Right renal pelvis (tissue), 4 donors: ENCODE results near the gene AKR1D1. TPM values are rescaled to one million over a fixed set of nuclear protein-coding genes. Genes with fewer than 3 reads are reported as not detected.
"Not testable (repeated sequence)": the region's sequence is repeated elsewhere in the genome, so short reads cannot be mapped to it uniquely, and the experiment has no call there.

Experiments used
- DNase-seq, 4 donors: peaks; one replicate each; pipeline ENCODE4 v3.0.0-alpha.2; 2013; ENCODE audit warnings: low read depth in 4 of 4, low spot score in 3 of 4, missing footprints in 1 of 4
- polyA plus RNA-seq, 4 donors: library from polyadenylated mRNA; unstranded; fragments of 120-200 nt; gene quantifications; one replicate each; pipeline ENCODE4 v1.2.1, GENCODE V29; 2013; ENCODE audit not compliant: insufficient read length in 4 of 4

AKR1D1 gene
- under 1 TPM in 2 of 4 donors, not detected in 2; 0.07 to 0.09 TPM for polyA plus RNA-seq

- DNase-seq = no peak
These were observed at the start of gene AKR1D1 for GRCh38 chr7:138076196-138076595. TSS of gene AKR1D1 (plus strand) at chr7:138076459. CDS start at chr7:138076519, 60 bp downstream.

- DNase-seq = no peak
These were observed 49.2 kb upstream of the AKR1D1 start for GRCh38 chr7:138027100-138027499.

GRCh38 chr7:138029126-138029525, 47.1 kb upstream of the AKR1D1 start:
- DNase-seq = no peak

DNA sequence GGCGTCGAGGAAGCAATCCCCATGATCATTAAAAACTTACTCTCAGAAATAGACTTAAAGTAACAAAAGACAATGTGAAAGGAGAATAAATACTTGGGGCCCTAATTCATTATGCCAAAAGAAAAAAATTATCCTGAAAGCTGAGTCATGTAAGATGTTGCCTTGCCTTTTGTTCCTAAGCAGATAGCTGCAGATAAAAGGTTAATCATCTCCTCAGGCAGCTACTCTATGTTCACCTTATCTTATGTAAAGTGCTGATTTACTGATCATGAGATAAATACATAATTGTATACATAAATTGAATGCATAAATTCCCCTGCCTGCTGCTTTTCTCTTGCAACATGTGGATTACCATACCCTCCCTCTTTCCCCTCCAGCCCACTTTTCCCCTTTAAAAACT, 46.3 kb upstream of the AKR1D1 start:
- no peak for DNase-seq

DNA sequence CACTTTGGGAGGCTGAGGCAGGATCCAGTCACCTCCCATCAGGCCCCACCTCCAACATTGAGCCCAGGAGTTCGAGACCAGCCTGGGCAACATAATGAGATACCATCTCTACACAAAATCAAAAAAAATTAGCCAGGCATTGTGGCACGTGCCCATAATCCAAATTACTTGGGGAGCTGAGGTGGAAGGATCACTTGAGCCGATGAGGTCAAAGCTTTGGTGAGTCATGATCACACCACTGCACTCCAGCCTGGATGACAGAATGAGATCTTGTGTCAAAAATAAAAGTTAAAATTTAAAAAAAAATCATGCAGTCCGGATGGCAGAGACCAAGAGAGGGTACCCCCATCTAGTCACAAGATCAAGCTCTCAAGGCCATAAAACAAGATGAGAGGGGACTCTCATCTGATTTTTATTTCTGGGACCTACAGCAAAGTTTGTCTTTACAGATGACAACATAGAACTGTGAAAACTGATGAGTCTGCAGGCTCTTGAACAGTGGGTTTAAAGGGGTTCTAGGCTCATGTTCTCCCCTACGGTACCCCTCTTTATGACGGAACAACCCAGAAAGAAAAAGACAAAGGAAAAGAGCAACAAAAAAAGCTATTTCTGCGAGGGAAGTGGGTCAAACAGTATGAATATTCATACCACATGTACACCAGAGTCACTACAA, 45.4 kb upstream of the AKR1D1 start:
- DNase-seq = no peak

DNA sequence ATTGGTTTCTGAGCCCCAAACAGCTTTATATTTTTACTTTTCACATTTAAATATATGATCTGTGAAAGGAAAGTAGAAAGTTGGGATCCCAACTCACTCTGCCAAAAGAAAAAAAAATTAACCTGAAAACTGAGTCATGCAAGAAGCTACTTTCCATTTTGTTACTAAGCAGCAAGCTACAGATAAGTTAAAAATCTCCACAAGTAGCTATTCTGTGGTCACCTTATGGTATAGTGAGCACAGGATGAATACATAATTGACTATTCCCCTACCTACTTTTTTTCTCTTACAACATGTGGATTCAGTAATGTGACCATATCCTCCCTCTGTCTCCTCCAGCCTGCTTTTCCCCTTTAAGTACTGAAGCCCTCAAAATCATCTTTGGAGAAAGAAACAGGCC, 44.1 kb upstream of the AKR1D1 start:
- no peak for DNase-seq

DNA sequence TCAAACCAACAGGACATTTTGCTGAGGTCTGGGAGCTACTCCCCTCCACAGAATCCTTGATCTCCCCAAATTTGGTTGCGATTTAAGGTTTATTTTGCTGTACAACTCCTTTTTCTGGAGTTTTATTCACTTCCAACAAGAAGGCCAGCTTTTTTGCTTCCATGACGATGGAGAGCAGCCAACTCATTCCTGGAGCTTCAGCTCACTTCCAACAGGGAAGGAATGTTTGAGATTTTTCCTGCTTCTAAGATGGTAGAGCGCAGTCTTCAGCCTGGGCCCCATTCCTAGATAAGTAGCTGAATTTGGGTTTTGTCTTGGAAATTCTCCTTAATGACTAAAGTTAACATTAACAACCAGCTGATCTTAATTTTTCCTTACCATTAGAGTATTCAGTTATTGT, 43.5 kb upstream of the AKR1D1 start:
- DNase-seq = no peak

- no peak for DNase-seq
These were observed 43.0 kb upstream of the AKR1D1 start for GRCh38 chr7:138033241-138033640.

GRCh38 chr7:138036135-138036534, 40.1 kb upstream of the AKR1D1 start:
- DNase-seq = no peak

GRCh38 chr7:138040063-138040462, 36.2 kb upstream of the AKR1D1 start:
- not testable (repeated sequence) for DNase-seq

DNA sequence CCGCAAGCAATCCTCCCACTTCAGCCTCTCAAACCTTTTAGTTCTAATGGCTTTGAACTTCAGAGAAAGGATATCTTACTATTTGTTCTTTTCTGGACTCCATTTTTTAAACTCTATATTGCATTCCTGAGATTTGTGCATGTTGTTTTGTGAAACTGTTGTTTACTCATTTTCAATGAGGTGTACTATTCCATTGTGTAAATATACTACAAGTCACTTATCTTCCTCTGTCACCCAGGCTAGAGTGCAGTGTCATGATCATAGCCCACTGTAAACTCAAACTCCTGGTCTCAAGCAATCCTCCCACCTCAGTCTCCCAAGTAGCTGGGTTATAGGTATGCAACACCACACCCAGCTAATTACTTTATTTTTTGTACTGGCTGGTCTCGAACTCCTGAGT, 31.4 kb upstream of the AKR1D1 start:
- DNase-seq = no peak

DNA sequence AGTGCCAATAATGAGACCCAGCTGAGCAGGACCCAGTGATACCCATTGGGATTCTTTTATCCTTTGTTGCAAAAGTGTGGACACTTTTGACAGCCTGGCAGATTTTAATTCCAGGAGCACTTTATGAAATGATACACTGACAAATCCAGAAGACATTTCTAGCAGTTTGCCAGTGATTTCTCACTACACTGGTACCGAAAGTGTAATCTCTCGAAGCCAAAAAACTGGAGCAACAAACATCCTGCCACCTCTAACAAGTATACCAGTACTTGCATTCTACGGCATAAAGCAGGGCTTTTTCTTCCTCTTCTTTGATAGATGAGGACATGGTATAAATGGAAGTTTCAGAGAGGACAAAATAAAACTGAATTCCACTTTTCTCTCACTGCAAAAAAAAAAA, 28.4 kb upstream of the AKR1D1 start:
- no peak for DNase-seq

DNA sequence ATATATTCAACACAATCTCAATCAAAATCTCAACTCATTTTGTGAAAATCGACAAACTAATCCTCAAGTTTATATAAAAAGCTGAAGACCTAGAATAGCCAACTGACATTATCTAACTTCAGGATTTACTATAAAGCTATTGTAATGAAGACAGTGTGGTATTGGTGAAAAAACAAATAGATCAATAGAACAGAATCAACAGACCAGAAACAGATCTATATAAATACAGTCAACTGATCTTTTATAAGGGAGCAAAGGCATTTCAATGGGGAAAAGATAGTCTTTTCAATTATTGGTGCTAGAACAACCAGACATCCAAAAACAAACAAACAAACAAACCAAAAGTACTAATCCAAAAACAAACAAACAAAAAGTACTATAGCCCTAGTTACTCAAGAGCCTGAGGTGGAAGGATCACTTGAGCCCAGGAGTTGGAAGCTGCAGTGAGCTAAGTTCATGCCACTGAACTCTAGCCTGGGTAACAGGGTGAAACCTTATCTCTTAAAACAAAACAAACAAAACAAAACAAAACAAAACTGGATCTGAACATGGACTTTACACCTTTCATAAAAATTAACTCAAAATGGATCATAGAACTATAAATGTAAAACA, 26.6 kb upstream of the AKR1D1 start:
- no peak for DNase-seq

GRCh38 chr7:138051712-138052247, 24.5 kb upstream of the AKR1D1 start:
- not testable (repeated sequence) for DNase-seq

DNA sequence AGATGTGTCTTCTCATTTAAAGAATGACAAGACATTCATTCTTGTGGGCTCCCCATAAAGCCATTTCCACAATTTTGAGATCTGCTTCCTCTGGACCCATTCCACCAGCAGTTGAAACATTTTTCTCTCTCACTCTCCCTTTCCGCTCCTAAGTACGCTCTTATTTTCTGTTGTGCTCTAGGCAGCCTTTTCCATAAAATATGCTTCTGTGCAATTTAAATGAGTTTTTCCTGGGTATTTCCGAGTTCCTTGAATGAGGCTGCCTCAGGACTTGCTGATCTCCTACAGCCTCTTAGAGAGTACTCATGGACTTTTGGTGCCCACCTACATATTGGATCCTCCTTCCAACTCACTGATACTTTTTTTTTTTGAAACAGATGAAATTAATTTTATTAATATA, 23.6 kb upstream of the AKR1D1 start:
- DNase-seq = no peak

DNA sequence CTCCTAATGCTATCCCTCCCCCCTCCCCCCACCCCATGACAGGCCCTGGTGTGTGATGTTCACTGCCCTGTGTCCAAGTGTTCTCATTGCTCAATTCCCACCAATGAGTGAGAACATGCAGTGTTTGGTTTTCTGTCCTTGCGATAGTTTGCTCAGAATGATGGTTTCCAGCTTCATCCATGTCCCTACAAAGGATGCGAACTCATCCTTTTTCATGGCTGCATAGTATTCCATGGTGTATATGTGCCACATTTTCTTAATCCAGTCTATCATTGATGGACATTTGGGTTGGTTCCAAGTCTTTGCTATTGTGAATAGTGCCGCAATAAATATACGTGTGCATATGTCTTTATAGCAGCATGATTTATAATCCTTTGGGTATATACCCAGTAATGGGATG, 20.6 kb upstream of the AKR1D1 start:
- DNase-seq = not testable (repeated sequence)

DNA sequence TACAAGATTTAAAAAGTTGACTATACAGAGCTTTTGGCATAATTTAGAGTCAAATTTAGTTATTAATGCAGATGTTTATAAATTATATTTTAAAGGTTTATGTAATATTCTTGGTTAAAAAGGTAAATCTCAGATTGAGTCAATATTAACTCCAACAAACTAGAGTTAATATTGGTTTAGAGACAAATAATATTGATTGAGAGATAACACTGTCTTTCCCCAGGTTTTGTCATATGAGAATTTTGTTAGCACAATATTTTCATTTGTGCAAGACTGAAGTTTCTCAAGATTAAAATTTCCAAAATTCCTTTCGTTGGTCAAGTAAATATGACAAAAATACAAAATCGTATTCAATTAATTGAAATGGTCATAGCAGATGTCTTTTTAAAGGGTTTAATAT, 12.9 kb upstream of the AKR1D1 start:
- no peak for DNase-seq

DNA sequence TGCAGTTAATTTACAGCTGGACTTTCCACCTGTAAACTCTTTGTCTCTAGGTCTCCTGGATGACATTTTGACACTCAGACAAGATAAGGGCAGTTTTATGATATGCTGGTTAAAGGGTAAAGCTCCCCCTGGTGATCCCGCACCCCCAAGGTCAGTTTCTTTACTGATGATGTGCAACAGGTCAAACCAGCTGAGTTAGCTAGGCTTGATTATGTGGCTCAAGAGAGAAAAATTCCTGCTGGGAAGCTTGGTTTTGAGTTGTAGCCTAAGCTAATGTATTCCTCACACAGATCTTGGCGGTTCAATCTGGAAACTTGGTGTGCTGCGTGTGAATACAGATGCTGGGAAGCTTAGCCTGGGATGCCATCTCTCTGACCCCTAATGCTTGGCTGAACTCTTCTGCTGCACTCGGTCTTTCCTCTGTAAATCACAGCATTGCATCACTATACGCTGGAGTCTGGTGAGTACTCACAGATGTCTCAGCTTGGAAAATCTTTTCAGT, 11.4 kb upstream of the AKR1D1 start:
- no peak for DNase-seq

DNA sequence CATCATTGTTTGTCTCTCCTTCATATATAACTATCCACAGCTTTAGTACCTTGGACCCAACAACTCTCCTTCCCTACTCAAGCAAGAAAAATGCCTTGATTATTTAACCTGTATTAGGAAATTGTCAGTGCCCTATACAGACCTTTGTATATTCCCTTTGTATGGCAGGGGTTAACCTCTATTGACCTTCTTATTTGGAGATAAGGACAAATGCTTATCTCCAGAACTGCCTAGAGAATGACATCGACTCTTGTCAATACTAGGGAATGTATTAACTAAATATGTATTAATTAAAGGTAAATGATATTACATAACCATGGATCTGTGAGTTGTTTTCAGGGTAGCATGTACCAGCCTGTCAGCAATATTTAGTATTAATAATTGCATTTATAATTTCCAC, 10.4 kb upstream of the AKR1D1 start:
- no peak for DNase-seq

GRCh38 chr7:138066954-138067394, 9.3 kb upstream of the AKR1D1 start:
- DNase-seq = no peak

GRCh38 chr7:138067774-138068173, 8.5 kb upstream of the AKR1D1 start:
- no peak for DNase-seq

- DNase-seq = no peak
These were observed 5.4 kb upstream of the AKR1D1 start for GRCh38 chr7:138070908-138071307.
